Kidney glomerular epithelial cell (primary cell): ENCODE measurements around the gene H2BK1.
A peak's percentile ranks its signal among the peaks of the same experiment; 100 is the strongest.

Source experiments
- DNase-seq: peaks from one replicate; lab custom pipeline; 2025; lab: John Stamatoyannopoulos, UW

Gene H2BK1

DNA sequence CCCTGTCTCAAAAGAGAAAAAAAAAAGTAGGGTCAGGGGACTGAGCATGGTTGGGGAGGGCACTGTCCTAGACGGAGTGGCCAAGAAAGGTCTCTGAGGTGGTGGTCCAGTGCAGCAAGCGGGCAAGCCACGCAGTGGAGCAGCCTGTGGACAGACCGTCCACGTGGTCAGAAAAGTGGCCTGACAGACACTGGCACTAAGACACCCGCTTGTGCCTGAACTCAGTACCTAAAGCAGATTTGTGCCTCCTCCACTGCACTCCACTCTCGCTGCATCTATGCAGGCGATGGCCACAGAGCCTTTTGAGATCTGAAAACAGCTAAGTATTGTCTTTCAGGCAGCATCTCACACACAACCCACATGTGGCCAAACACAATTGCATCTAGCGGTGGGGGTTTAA, 32.1 kb downstream of the H2BK1 start:
- DNase-seq: no peak

- DNase-seq: no peak
Observed at GRCh38 chr7:151177310-151177709, 33.0 kb downstream of the H2BK1 start.

GRCh38 chr7:151176401-151176800, 33.9 kb downstream of the H2BK1 start:
- DNase-seq: no peak

DNA sequence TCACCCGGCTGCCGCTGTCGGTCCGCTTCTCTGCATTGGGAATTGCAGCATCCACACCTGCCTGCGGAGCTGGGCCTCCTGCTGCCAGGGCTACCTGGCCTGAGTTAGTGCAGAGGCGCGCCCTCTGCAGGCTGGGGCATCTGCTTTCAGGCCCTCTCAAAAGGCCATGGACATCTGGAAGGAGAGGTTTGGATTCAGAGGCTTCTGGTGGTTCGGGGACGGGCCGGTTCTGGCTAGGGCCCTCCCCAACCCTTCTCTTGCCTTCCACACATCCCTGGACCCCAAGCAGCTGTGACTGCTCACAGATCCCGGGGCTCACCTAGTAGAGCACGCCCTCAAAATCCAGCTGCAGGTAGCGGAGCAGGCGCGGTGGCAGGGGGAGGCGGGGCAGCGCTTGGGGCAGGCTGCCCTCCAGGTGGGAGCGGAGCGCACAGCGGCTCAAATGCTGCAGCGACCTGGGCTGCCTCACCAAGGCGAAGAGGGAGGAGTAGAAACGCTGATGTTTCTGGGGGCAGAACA, 34.4 kb downstream of the H2BK1 start:
- no peak for DNase-seq

DNA sequence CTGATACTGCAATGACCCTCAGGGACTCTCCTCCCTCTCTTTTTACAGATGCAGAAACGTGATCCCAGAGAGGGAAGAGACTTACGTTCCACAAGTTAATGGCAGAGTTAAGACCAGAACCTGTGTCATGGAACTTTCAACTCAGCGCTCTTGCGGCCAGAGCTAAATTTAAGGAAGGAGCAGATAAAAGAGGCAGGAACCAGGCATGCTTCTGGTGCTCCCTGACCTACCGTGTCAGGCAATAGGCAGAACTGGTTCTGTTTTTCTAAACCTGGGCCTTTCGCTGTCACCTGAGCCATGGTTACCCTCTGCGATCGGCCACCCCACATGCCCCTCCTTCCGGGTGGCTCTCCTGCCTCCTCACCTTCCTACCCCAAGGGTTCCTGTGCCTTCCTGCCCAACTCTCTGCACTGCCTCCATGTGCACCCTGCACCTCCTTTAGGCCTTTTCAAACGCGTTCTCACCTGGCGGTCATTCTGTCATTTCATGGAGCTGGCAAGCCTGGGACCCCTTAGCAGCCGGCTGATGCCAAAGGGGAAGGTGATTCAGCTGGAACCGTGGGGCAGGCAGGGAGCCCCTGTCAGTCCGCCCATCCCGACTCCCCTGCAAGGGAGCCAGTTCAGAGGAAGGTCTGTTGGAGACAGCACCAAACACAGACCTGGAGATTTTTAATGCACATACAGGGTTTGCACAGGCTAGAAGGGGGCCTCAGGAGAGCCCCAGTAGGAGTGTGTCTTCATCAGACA, 35.1 kb downstream of the H2BK1 start:
- no peak for DNase-seq

DNA sequence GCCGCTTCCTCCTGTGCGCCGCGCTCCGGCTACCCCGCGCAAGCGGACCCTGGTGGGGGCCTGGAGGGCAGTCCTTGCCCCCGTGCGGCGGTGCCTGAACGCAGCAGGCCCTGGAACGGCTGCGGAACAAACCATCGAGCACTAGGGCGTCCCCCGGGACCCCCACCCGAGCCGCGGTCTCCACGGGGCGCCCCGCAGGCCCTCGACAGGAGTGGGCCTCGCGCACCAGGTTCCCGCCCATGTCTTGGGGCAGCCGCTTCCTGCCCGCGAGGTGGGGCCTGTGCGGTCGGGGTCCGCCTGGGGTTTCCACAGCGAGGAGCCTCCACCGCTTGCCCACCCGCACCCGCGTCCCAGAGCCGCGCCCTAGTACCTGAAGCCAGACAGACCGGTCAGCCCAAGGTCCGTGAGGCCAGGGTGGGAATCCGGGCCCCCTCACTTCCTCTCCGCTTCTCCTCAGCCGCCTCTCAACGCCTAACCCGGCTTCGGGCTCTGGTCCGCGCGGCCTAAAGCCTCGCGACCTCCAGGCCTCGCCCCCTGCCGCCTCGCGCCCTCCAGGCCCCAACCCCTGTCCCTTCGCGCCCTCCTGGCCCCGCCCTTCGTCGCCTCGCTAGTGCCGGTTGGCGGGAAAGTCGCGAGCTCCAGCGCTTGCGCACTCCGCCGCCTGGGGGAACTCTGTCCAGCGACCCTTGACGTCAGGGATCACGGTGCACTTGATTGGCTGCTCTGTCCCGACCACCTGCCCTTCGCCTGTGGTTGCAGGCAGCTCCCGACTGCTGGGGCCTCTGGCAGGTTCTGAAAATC, 35.8 kb downstream of the H2BK1 start:
- no peak for DNase-seq

- DNase-seq: no peak
Observed at GRCh38 chr7:151173386-151174245, 36.7 kb downstream of the H2BK1 start.

- DNase-seq: peak; percentile 49
Observed at GRCh38 chr7:151172273-151173141, 37.8 kb downstream of the H2BK1 start.

DNA sequence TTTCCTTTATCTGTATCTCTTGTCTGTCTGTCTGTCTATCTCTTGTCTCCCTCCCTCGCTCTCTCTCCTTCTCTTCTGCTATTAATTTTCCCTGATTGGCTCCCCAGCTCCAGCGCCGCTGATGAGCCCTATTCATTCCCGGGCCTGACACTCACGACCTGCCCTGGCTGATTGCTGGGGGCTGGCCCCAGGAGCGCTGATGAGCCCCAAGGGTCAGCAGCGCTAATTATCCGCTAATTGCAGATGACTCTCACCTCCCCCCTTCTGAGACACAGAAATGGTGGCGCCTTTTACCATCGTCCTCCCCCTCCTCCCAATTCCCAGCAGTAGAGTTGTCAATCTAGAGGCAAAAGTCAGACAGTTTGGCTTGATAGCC, 41.5 kb downstream of the H2BK1 start:
- no peak for DNase-seq

GRCh38 chr7:151168003-151168786, 42.1 kb downstream of the H2BK1 start:
- DNase-seq: no peak

GRCh38 chr7:151167197-151167961, 42.9 kb downstream of the H2BK1 start, which contains the start of gene GBX1:
GBX1 (minus strand) TSS chr7:151167694; CDS start chr7:151167548, 146 bp downstream.
- DNase-seq: no peak

DNA sequence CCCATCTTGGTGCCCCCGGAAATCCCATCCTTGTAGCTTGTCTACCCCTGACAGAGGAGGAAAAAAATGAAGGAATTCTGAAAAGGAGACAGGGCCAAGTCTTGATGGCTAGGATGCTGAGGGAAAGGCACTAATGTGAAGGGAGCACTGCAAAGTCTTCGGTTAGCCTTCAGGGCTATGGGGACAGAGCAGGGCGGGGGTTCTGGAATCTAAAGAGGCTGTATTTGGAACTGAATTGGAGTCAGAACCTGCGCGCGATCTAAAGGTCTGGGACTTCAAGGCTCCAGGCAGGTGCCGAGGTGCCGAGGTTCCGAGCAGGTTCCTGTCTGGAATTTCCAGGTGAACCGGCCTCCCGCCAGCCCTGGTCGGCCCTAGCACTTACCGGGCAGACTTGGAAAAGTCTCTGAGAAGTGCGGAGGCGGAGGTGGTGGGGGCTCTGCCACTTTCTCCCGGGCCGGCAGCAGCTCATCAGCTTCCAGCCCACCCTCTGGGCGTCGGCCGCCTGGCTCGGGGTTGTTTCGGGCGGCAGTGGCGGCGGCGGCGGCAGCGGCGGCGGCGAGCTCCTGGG, 43.6 kb downstream of the H2BK1 start:
- no peak for DNase-seq

DNA sequence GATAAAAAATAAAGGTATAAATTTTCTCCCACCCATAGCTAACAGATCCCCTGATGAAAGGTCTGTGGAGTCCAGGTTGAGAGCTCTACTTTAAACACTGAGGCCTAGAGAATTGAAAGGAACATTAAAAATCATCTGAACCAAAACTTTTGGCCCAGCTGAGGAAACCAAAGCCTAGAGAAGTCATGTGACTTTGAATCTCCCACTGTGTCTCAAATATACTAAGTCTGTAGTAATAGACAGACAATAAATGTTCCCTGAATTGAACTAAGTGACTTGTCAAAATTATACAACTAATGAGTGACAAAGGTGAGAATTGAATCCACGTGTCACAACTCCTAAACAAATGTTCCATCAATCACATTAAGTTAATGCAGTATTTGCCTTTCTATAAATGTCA, 48.5 kb downstream of the H2BK1 start:
- no peak for DNase-seq
